NCI-H460 (cell line): ENCODE results near the gene BHMT2. TPM values are rescaled to one million over a fixed set of nuclear protein-coding genes. Genes with fewer than 3 reads are reported as not detected.
A peak's percentile ranks its signal among the peaks of the same experiment; 100 is the strongest.

ENCODE experiments used
- DNase-seq: peaks from one replicate; pipeline ENCODE4 v3.0.0-alpha.2; 2016; ENCODE audit warnings: low read depth; ENCODE audit errors: extremely low read depth
- total RNA-seq: library from RNA; depleted of rRNA; stranded (reverse); fragments of >200 nt; shearing (Covaris generic); gene quantifications from 2 replicates; pipeline ENCODE4 v1.2.3, GENCODE V29; 2014

BHMT2 gene
- total RNA-seq, 1 experiment from 2014 or later, result not detected

GRCh38 chr5:79059674-79060073 lies 9.9 kb upstream of the BHMT2 start:
- DNase-seq, result no peak

- DNase-seq, result no peak
These were observed 7.1 kb upstream of the BHMT2 start for GRCh38 chr5:79062436-79062835.

- no peak for DNase-seq
These were observed 742 bp downstream of the BHMT2 start for GRCh38 chr5:79070350-79070667.

GRCh38 chr5:79074641-79075040 lies 5.1 kb downstream of the BHMT2 start:
- DNase-seq, result no peak

GRCh38 chr5:79075646-79076426 lies 6.3 kb downstream of the BHMT2 start:
- no peak for DNase-seq

- DNase-seq, result no peak
These were observed 7.3 kb downstream of the BHMT2 start for GRCh38 chr5:79076819-79077218.

- no peak for DNase-seq
These were observed 8.3 kb downstream of the BHMT2 start for GRCh38 chr5:79077680-79078365.

- no peak for DNase-seq
These were observed 11.2 kb downstream of the BHMT2 start for GRCh38 chr5:79080804-79081203.

- DNase-seq, result no peak
These were observed 12.2 kb downstream of the BHMT2 start for GRCh38 chr5:79081779-79082178.

- no peak for DNase-seq
These were observed 16.5 kb downstream of the BHMT2 start for GRCh38 chr5:79086116-79086515.

GRCh38 chr5:79088507-79088906 lies 18.9 kb downstream of the BHMT2 start:
- DNase-seq, result no peak

- no peak for DNase-seq
These were observed 21.5 kb downstream of the BHMT2 start for GRCh38 chr5:79091064-79091463.

GRCh38 chr5:79093762-79094161 lies 24.2 kb downstream of the BHMT2 start:
- no peak for DNase-seq

GRCh38 chr5:79105868-79106267 lies 36.3 kb downstream of the BHMT2 start:
- DNase-seq, result no peak

GRCh38 chr5:79107020-79107796 lies 37.6 kb downstream of the BHMT2 start:
- DNase-seq, result no peak

- DNase-seq, result no peak
These were observed 38.5 kb downstream of the BHMT2 start for GRCh38 chr5:79108086-79108485.

- no peak for DNase-seq
These were observed 39.2 kb downstream of the BHMT2 start for GRCh38 chr5:79108792-79109191.

- DNase-seq, result peak; percentile 22
These were observed 40.2 kb downstream of the BHMT2 start for GRCh38 chr5:79109527-79110492.

- no peak for DNase-seq
These were observed 41.9 kb downstream of the BHMT2 start, which contains the start of gene BHMT for GRCh38 chr5:79111387-79111959. Gene BHMT, plus strand, starts transcription at chr5:79111809. Its CDS starts 77 bp downstream, at chr5:79111886.
